Posterior vena cava (tissue), 2 donors: ENCODE measurements around the gene CDK19. TPM values are rescaled to one million over a fixed set of nuclear protein-coding genes. Genes with fewer than 3 reads are reported as not detected.
"Not testable (repeated sequence)": the region's sequence is repeated elsewhere in the genome, so short reads cannot be mapped to it uniquely, and the experiment has no call there.

Experiments used
- DNase-seq: peaks from one replicate; pipeline ENCODE4 v3.0.0-alpha.2; 2020; ENCODE audit warnings: low spot score
- intact Hi-C, 2 donors: fragments of 100-400 bp; cut with DNase I; formaldehyde crosslinking; loops; one replicate each; pipeline versions ENCODE4 v1.14.1 to v1.14.2; 2022 to 2023
- total RNA-seq, 2 donors: library from RNA; stranded (reverse); fragmentation: NEBNext Ultra II Directional; extraction: Animal tissue kit (Norgen Biotek cat#: 25700); gene quantifications; one replicate each; pipeline ENCODE4 v1.2.1, GENCODE V29; 2021
- donor health status: DM: yes; HTN: yes; CAD: no.
- donor health status: DM: yes; HTN: yes; CAD: no.

Gene CDK19
- total RNA-seq, 2 donors from 2014 or later: 12.0 to 12.7 TPM

DNA sequence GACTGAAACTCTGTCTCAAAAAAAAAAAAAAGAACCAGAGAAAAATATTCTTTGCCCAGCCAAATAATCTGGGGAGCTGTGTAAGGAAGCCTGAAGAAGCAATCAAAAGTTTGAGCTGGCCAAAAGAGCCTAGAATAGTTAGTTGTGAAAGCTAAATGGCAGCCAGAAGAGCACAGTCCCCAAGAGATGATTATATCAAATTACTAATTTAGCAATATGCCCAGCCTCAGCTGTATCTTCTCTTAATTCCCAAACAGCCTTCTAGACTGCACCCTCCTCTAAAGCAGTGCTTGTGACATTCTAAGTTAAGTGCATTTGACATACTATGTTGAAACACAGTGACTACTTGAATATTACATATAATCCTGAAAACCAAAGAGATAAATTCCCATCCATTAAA lies 38.9 kb downstream of the CDK19 start:
- intact Hi-C loops: no loop called here
- DNase-seq: no peak

DNA sequence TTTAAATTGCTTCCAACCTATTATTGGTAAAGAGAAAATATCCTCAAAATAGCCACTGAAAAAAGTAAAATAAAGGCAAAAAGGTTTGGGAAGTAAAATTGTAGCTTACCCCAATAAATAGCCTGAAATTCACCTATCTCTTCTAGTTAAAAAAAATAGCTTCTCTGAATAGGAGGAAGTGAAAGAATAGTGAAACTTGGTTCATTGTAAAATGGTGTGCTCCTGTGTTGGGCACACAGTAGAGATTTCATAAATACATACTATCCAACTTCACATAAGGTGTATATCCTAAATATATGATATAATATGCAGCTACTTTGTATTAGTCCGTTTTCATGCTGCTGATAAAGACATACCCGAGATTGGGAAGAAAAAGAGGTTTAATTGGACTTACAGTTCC lies 45.3 kb downstream of the CDK19 start:
- DNase-seq: no peak
- intact Hi-C loops: no loop called here

DNA sequence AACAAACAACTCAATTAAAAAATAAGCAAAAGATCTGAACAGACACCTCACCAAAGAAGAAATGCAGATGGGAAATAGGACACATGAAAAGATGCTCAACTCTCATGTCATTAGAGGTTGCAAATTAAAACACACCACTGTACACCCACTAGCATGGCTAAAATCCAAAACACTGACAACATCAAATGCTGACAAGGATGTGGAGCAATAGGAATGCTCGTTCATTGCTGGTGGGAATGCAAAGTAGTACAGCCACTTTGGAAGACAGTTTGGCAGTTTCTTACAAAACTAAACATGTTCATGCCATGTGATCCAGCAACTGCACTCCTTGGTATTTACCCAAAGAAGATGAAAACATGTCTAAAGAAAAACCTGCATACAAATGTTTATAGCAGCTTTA lies 47.2 kb downstream of the CDK19 start:
- DNase-seq: no peak
- intact Hi-C loops: no loop called here

DNA sequence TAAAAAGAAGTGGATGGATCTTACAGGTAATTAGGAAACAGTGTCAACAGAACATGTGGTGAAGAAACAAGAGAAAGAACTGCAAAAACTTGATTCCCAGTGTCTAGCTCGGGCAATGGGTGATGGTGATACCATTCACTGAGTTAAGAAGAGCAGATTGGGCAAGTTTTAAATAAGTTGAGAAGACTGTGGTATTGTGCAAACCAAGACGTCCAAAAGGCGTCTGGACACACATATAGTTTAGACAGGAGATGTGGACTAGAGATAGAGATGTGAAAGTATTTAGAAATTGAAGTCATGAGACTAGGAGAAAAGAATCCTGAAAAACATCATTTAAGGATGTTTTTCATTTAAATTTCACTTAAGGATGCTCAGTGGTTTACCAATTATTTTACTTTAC lies 53.9 kb downstream of the CDK19 start:
- intact Hi-C loops: no loop called here
- no peak for DNase-seq

DNA sequence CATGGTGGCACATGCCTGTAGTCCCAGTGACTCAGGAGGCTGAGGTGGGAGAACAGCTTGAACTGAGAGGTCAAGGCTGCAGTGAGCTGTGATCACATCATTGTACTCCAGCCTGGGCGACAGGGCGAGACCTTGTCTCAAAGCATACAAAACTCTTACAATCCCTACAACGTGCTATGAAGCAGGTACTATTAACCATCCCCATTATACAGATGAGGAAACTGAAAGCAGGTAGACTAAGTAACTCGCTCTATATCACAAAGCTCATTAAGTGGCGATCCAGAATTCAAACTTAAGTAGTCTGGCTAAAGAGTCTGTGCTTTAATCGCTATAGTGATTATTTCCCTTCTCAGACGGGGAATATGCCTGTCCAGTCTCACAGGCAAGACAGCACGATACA lies 54.7 kb downstream of the CDK19 start:
- no peak for DNase-seq
- intact Hi-C loops: no loop called here

DNA sequence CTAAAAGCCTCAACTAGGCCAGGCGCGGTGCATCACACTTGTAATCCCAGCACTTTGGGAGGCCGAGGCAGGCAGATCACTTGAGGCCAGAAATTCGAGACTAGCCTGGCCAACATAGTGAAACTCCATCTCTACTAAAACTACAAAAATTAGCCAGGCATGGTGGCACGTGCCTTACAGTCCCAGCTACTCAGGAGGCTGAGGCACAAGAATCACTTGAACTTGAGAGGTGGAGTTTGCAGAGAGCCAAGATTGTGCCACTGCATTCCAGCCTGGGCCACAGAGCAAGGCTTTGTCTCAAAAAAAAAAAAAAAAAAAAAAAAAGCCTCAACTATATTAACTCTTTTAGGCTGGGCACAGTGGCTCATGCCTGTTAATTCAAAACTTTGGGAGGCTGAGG lies 55.2 kb downstream of the CDK19 start:
- intact Hi-C loops, DNase-seq: not testable (repeated sequence)

DNA sequence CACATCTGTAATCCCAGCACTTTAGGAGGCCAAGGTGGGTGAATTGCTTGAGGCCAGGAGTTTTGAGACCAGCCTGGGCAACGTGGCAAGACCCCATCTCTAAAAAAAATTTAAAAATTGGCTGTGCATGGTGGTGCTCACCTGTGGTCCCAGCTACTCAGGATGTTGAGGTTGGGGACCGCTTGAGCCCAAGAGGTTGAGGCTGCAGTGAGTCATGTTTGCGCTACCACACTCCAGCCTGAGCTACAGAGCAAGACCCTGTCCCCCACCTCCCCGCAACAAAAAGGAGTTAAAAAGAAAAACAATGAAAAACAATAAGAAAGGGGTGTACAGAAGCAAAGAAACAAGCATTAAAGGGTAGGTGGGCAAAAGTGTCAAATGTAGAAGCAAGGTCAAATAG lies 57.3 kb downstream of the CDK19 start:
- intact Hi-C loops: no loop called here
- DNase-seq: no peak

DNA sequence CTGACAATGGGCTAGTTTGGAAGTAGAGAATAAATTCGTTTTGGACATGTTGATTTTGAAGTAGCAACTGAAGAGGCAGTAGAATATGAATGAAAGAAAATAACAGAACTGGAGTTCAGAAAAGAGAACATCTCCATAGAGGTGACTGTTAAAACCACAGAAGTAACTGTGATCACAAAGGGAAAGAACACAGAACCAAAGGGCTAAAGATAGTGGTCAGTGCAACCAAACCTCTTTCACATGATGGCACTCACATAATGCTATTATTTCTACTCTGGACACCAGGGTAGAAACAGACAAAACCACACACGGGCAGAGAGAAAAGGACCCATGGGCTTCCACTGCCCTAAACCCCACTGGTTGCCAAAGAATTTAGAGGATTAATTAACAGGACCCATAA lies 58.5 kb downstream of the CDK19 start:
- intact Hi-C loops: no loop called here
- no peak for DNase-seq

DNA sequence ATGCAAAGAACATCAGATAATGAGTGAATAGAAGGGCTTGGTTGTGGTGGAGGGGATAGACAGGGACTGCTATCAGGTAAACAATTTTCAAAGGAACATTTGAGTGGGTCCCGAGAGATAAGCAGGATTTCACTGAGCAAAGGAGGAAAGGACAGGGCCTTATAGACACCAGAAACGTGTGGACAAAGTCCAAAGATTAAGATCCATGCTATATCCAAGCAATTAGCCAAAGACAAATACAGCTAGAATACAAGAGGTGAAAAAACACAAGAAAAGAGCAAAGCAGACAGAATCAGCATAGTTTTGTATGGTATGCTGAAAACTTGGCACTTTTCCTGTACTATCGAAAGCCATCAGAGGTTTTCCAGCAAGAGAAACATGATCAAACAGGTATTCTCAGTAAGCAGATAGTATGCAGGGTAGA lies 59.8 kb downstream of the CDK19 start:
- intact Hi-C loops: no loop called here
- DNase-seq: no peak

DNA sequence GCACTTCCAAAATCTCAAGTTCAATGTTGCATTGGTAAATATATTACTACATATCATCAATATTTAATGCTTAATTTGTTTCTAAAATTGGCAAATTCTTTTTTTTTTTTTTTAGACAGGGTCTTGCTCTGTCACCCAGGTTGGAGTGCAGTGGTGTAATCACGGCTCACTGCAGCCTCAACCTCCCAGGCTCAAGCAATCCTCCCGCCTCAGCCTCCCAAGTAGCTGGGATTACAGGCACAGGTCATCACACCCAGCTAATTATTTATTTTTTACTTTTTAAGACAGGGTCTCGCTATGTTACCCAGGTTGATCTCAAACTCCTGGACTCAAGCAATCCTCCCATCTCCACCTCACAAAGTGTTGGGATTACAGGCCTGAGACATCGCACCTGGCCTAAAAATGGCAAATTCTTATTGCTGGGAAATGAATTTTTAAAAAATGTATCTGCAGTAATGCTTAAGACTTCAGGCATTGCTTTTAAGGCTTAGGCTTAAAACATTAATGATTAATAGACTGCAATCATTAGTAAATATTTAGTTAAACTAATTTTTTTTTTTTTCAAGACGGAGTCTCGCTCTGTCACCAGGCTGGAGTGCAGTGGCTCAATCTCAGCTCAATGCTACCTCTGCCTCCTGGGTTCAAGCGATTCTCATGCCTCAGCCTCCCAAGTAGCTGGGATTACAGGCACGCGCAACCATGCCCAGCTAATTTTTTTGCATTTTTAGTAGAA lies 61.2 kb downstream of the CDK19 start:
- DNase-seq, intact Hi-C loops: not testable (repeated sequence)

DNA sequence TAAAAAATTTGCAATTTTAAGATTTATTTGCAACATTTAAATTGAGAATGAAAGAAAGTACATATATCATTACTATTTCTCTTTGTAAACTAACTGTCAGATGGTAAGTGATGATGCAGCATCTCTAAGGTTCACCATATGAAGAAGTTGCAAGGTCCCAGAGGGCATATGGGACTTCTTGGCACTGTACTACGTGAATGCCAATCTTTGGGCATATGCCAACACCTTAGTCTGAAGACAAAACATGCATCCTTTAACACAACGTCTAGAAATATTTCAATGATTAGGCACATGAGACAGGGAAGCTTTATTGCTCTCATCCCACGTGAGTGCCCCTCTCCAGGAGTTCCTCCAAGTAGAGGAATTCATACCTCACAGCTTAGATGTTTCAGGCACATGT lies 66.8 kb downstream of the CDK19 start:
- intact Hi-C loops: no loop called here
- DNase-seq: no peak

DNA sequence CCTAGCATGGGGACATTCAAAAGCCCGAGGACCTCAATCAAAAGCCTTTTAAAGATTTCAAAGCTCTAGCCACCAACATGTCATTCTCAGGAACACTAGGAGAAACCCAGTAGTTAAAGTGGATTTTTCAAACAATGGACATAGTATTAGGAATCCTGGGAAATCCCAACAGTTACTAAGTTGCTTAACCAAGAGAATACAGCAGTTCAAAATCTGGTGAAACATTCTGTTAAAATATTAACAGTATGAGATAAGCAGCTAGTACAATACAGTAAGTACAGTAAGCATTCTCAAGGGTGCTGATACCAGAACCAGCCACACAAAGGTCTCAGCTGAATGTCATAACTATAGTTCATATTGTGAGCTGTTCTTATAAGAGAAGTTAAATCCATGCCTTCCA lies 68.6 kb downstream of the CDK19 start:
- intact Hi-C loops: no loop called here

DNA sequence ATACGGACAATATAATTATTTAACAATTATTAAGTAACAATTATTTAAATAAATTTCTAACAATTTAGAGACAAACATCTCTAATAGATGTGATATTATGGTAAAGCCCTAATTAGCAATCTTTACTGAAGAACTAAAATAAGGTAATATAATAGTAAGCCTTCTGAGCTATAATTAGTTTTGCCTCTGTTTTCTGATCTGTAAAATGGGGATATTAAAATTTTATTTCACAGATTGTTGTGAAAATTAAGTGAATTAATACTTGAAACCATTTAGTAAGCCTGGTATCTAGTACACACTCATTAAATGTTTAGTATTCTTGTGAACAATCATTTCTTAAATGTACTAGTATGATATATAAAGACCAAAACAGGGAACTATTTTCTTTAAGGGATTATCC lies 70.3 kb downstream of the CDK19 start:
- intact Hi-C loops: no loop called here
- no peak for DNase-seq

More for the DNA sequence above, 68.6 kb downstream of the CDK19 start:
- no peak for DNase-seq

DNA sequence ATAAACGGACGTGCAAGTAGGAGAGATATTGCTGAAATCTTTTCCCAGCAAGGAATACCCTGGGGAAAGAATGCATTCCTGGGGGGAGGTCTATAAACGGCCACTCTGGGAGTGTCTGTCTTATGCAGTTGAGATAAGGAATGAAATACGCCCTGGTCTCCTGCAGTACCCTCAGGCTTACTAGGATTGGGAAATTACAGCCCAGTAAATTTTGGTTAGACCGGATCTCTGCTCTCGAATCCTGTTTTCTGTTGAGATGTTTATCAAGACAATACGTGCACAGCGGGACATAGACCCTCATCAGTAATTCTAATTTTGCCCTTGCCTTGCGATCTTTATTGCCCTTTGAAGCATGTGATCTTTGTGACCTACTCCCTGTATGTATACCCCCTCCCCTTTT lies 72.7 kb downstream of the CDK19 start:
- intact Hi-C loops, DNase-seq: not testable (repeated sequence)

DNA sequence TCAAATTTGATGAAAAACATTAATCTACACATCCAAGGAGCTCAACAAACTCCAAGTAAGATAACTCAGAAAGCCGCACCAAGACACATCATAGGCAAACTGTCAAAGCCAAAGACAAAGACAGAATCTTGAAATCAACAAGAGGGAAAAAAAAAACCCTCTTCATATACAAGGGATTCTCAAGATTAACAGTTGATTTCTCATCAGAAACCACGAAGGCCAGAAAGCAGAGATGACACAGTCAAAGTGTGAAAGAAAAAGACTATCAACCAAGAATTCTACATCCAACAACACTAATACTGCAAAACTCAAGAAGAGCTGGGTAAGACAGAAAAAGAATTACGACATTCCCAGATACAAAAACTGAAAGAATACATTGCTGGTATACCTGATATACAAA lies 73.8 kb downstream of the CDK19 start:
- intact Hi-C loops: no loop called here
- no peak for DNase-seq

DNA sequence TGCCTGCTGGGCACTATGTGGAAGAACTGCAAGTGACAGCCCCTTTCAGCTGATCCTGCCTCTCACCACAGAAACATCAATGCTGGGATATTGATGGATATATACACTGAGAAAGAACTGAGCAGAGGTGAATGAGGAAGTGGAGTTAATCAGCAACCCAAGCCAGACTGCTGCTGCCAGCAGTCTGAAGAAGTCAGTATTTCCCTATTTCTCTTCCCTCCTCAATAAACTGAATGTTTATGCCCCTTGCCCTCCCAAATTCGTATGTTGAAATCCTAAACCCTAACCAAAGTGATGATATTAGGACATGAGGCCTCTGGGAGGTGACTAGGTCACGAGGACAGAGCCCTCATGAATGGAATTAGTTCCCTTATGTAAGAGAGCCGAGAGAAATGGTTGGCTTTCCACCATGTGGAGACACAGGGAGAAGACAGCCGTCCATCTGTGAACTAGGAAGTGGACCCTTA lies 76.3 kb downstream of the CDK19 start:
- no peak for DNase-seq
- intact Hi-C loops: no loop called here

DNA sequence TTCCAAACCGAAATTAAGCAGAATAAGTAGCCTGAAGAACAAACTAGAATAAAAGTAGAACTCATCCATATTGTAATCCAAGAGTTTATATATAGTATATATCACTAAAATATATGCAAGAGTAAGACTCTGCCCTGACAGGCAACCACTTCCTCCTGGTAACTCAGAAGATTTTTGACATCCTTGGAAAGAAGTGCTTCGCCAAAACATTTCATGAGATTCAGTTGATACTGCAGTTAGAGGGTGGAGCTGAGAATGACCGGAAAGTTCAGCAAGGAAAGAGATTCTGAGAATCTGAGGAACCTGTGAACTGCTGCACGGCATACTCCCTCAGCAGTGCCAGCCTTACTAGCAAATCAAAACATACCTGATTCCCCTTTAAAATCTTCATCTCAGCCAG lies 79.6 kb downstream of the CDK19 start:
- intact Hi-C loops: no loop called here
- no peak for DNase-seq

DNA sequence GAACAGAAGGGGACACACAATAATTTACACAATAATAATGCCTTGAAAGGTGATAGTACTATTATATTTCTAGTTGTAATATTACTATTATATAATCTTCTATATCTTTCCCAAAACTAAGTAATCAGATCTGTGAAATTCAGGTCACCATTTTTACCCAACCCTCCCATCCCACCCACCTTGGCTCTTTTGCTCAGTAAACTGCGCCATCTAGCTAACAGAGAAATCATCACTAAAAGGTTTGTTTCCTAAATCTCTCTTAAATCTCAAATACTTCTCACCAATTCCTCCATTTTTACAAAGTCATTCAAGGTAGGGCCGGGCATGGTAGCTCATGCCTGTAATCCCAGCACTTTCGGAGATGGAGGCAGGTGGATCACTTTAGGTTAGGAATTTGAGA lies 83.4 kb downstream of the CDK19 start:
- DNase-seq: no peak
- intact Hi-C loops: no loop called here

DNA sequence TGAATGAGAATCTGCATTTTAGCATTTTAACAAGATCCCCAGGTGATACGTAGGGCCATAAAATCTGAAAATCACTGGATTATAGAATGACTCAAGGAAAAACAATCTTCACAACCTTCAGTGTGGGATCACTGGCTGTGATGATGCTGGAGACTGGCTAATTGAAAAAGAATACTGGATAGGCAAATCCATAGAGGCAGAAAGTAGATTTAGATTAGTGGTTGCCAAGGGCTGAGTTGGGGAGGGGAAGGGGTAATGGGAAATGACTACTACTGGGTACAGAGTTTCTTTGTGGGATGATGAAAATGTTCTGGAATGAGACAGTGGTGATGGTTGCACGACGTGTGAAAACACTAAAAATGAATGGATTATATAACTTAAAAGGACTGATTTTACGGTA lies 84.1 kb downstream of the CDK19 start:
- intact Hi-C loops: no loop called here

DNA sequence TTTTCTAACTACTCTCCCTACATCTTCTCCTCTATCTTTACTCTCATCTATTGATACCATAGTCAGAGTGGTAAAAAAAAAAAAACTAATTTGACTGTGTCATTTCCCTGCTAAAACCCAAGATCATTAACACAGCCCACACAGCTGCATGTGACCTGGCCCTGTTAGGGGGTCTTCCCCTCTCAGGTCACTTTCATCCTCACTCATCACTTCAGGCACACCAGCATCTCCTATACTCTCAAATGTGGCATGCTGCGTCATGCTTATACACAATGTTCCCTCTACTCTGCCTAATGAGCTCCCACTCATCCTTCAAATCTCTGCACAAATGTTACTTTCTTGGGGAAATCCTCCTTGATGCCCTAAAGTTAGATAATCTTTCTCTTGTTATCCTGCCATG lies 86.8 kb downstream of the CDK19 start:
- intact Hi-C loops: no loop called here
- DNase-seq: no peak

More for the DNA sequence above, 84.1 kb downstream of the CDK19 start:
- DNase-seq: no peak

DNA sequence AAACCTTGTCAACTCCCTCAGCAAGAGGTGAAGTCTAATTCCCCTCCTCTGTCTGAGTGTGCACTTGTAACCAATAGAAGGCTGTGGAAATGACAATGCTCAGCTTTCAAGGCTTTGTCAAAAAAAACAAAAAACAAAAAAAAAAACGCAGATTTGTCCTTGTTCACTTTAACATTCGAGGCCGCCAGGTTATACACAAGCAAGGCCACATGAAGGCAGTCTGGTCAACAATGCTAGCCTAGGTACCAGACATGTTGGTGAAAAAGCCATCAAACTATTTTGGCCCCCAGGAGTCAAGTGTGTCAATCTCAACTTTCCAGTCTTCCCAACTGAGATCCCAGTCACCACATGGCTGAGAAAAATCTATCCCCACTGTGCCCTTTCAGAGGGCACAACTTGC lies 92.3 kb downstream of the CDK19 start:
- DNase-seq: no peak
- intact Hi-C loops: no loop called here

DNA sequence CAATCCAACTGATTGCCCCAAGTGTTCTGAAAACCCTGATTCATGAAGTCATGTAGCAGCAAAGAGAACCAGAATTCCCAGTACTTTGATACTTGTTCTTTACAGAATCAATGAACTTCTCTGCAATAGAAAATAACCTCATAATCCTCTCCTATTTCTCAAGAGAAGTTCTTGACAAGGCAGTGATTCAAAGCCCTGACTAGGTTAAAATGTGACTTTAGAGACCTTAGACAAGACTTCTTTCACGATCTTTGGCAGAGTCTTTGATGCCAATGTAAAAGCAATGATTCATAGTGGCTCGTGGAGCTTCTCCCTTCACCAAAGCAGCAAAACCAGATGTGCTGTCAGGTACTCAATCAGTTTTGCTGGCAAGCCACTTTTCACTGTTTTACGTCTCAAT lies 95.2 kb downstream of the CDK19 start:
- intact Hi-C loops: no loop called here
- no peak for DNase-seq
